Mucosa of rectum (tissue), 2 donors: ENCODE data around the gene CRYBA2.

ENCODE experiments used
- H3K27ac ChIP-seq, 2 donors: one replicate each; pipeline ENCODE4 v1.7.0; 2013; ENCODE audit warnings: inconsistent platforms in 2 of 2, low read depth in 2 of 2, low read length in 2 of 2
- H3K27me3 ChIP-seq, 2 donors: one replicate each; pipeline ENCODE4 v1.7.0; 2013; ENCODE audit warnings: low read length in 2 of 2; ENCODE audit not compliant: control insufficient read depth in 2 of 2, insufficient read depth in 2 of 2
- H3K36me3 ChIP-seq, 2 donors: one replicate each; pipeline ENCODE4 v1.7.0; 2013; ENCODE audit warnings: low read length in 2 of 2; ENCODE audit not compliant: control insufficient read depth in 2 of 2, insufficient read depth in 2 of 2
- H3K4me1 ChIP-seq, 2 donors: one replicate each; pipeline ENCODE4 v1.7.0; 2013; ENCODE audit warnings: low read length in 2 of 2, mild to moderate bottlenecking in 1 of 2; ENCODE audit not compliant: control insufficient read depth in 2 of 2, insufficient read depth in 2 of 2
- H3K4me3 ChIP-seq, 2 donors: one replicate each; pipeline ENCODE4 v1.7.0; 2013; ENCODE audit warnings: low read length in 2 of 2
- H3K9ac ChIP-seq, 2 donors: one replicate each; pipeline ENCODE4 v1.7.0; 2013; ENCODE audit warnings: low read length in 2 of 2, low read depth in 1 of 2, mild to moderate bottlenecking in 1 of 2
- H3K9me3 ChIP-seq, 2 donors: one replicate each; pipeline ENCODE4 v1.7.0; 2013; ENCODE audit warnings: low read length in 2 of 2; ENCODE audit not compliant: control insufficient read depth in 2 of 2
- donor health status: healthy.
- donor health status: Normal muscosa, but diverticular disease.

The CRYBA2 gene

DNA sequence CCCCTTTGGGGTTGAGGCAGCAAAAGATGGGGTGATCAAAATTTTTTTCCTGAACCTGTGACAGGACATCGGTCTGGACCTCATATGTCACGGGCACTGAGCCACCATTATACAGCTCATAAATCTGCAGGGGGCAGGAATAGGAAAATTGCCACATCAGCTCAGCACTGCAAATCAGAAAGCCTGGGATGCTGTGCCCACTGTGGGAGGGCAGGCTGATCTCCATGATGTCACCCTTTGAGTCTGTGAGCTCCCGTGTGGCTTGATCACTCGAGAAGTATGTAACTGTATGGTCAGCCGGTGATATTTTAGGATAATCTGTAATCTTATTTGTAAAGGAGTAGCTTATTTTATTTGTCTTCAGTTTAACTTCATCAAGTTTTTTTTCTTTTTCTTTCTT is 17.7 kb upstream of the CRYBA2 start:
- Histone ChIP-seq H3K9me3 (no peaks in the 10 kb centered on the region), H3K4me3 (no peak overlapping the region), H3K9ac (no peak overlapping the region), H3K27me3 (peaks cover 0 to 6% of the 10 kb centered on the region in 2 donors), H3K4me1 (no peaks in the 10 kb centered on the region), H3K27ac (no peak overlapping the region), H3K36me3 (no peaks in the 10 kb centered on the region)

- no peaks in the 10 kb centered on the region for H3K9me3 ChIP-seq
- no peaks in the 10 kb centered on the region for H3K36me3 ChIP-seq
- no peaks in the 10 kb centered on the region for H3K4me1 ChIP-seq
- no peak overlapping the region for H3K4me3 ChIP-seq
- H3K27me3 ChIP-seq = peaks cover 0 to 6% of the 10 kb centered on the region in 2 donors
- H3K9ac ChIP-seq = no peak overlapping the region
- H3K27ac ChIP-seq = no peak overlapping the region
Measured at GRCh38 chr2:219010162-219010756, 17.0 kb upstream of the CRYBA2 start.

- Histone ChIP-seq H3K9ac (no peak overlapping the region), H3K4me3 (no peak overlapping the region), H3K27ac (no peak overlapping the region), H3K9me3 (no peaks in the 10 kb centered on the region), H3K27me3 (peaks cover 0 to 8% of the 10 kb centered on the region in 2 donors), H3K36me3 (no peaks in the 10 kb centered on the region), H3K4me1 (no peaks in the 10 kb centered on the region)
Measured at GRCh38 chr2:219009294-219009693, 16.1 kb upstream of the CRYBA2 start.

DNA sequence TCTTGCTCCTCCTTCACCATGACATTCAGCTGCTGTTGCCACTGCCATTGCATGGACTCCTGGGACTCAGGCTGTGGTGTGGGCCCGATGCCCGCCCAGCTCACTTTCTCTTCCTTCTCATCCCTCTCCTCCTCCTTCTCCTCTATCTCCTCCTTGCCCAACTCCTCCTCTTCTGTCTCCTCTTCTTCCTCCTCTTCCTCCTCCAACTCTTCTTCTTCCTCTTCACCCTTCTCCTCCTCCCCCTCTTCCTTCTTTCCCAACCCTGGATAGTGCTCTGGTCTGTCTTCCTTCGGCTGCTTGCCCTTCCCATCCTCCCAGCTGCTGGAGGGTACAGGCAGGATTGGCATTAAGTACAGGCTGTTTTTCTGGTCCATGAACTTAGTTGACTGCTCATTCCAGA is 10.8 kb upstream of the CRYBA2 start:
- H3K4me1 ChIP-seq = peaks cover 19 to 27% of the 10 kb centered on the region in 2 donors
- H3K27ac ChIP-seq = no peak overlapping the region
- no peaks in the 10 kb centered on the region for H3K36me3 ChIP-seq
- H3K9me3 ChIP-seq = no peaks in the 10 kb centered on the region
- no peak overlapping the region for H3K4me3 ChIP-seq
- H3K9ac ChIP-seq = no peak overlapping the region
- peaks cover 16 to 18% of the 10 kb centered on the region in 2 donors for H3K27me3 ChIP-seq

- Histone ChIP-seq H3K9me3 (no peaks in the 10 kb centered on the region), H3K9ac (peak overlapping the region in 1 of 2 donors; percentile 80), H3K27me3 (peaks cover 16 to 18% of the 10 kb centered on the region in 2 donors), H3K4me1 (peaks cover 19 to 31% of the 10 kb centered on the region in 2 donors), H3K36me3 (no peaks in the 10 kb centered on the region), H3K27ac (peak overlapping the region in 1 of 2 donors; percentile 95), H3K4me3 (peak overlapping the region; percentile 63 to 68)
Measured at GRCh38 chr2:219003267-219003634, 10.0 kb upstream of the CRYBA2 start.

- H3K4me1 ChIP-seq = peaks cover 19 to 33% of the 10 kb centered on the region in 2 donors
- H3K9me3 ChIP-seq = no peaks in the 10 kb centered on the region
- peak overlapping the region; percentile 88 to 95 for H3K27ac ChIP-seq
- H3K36me3 ChIP-seq = no peaks in the 10 kb centered on the region
- H3K4me3 ChIP-seq = peak overlapping the region; percentile 63 to 68
- peak overlapping the region; percentile 56 to 80 for H3K9ac ChIP-seq
- H3K27me3 ChIP-seq = peaks cover 16 to 21% of the 10 kb centered on the region in 2 donors
Measured at GRCh38 chr2:219002395-219003266, 9.4 kb upstream of the CRYBA2 start.

DNA sequence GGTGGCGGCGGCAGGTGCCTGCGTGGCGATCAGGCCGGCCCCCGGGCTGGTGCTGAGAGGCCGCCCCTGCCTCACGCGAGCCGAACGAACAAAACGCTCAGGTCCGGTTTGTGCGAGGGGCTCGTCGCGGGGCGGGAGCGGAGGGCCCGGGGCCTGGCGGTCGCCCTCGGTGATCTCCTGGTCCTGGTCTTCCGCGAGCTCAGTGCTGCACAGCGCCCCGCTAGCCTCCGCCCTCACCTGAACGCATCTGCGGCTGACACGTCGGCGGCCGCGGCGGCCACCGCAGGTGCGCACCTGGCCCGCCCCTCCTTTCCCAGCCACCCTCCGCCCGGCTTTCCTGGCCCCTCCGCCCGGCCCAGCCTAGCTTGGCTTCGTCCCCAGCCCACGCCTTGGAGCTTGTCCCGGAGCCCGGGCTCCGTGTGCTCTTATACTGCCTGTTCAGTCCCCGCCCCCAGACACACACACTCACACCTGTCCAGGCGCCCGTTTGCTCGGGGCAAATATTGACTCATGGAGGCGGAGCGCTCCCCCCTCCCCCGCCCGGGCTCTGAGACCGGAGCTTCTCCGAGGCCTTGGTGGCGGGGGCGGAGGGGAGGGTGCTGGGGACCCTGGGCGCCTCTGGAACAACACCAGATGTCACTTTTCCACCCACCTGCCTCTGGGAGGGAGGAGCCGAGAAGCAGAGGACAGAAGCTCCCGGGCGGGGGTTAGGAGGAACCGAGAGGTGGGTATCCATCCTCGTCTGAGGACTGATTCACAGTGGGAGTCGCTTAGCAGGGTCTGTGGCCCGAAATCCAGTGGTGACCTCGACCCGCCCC is 8.6 kb upstream of the CRYBA2 start:
- Histone ChIP-seq H3K4me1 (peaks cover 19 to 33% of the 10 kb centered on the region in 2 donors), H3K9ac (peak overlapping the region; percentile 70 to 84), H3K9me3 (no peaks in the 10 kb centered on the region), H3K4me3 (peak overlapping the region; percentile 68 to 73), H3K36me3 (no peaks in the 10 kb centered on the region), H3K27ac (peak overlapping the region; percentile 88 to 95), H3K27me3 (peaks cover 16 to 18% of the 10 kb centered on the region in 2 donors)

GRCh38 chr2:219001100-219001576 is 7.9 kb upstream of the CRYBA2 start:
- H3K36me3 ChIP-seq = no peaks in the 10 kb centered on the region
- H3K4me1 ChIP-seq = peaks cover 23 to 39% of the 10 kb centered on the region in 2 donors
- H3K9me3 ChIP-seq = no peaks in the 10 kb centered on the region
- H3K27me3 ChIP-seq = peaks cover 18 to 19% of the 10 kb centered on the region in 2 donors
- peak overlapping the region; percentile 88 to 95 for H3K27ac ChIP-seq
- peak overlapping the region; percentile 68 to 73 for H3K4me3 ChIP-seq
- H3K9ac ChIP-seq = peak overlapping the region; percentile 70 to 84

DNA sequence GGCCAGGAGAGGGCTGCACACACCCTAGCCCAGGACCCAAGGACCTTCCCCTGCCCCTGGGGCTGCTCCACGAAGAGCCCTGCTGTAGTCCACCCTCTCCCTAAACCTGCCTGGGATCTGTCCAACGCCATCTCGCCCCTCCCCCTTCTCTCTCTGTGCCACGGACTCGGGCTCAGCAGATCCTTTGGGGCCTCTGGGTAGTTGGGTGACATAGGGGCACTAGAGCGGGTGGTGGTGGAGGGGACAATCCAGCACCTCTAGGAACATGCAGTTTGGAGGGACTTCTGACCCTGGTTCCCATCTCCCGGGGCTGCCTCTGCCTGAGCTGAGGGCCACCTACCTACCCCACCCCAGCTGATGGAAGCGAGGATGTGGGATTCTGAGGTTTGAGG is 7.3 kb upstream of the CRYBA2 start:
- Histone ChIP-seq H3K9ac (peak overlapping the region; percentile 70 to 84), H3K36me3 (no peaks in the 10 kb centered on the region), H3K27me3 (peaks cover 22% of the 10 kb centered on the region in 2 donors), H3K4me3 (peak overlapping the region; percentile 68 to 73), H3K27ac (peak overlapping the region; percentile 88 to 95), H3K4me1 (peaks cover 24 to 43% of the 10 kb centered on the region in 2 donors), H3K9me3 (no peaks in the 10 kb centered on the region)
